A549 (cell line): ENCODE measurements around the gene TBC1D8. TPM values are rescaled to one million over a fixed set of nuclear protein-coding genes. Genes with fewer than 3 reads are reported as not detected.

Experiments used
- ATAC-seq, 2 experiments: fragments of 200-7000 bp in 1 of 2; fragments of >200 bp in 1 of 2; cut with Nextera tagmentation in 1 of 2; cut with Tn5 transposase in 1 of 2; 3 replicates each; pipeline versions ENCODE4 v1.8.0 to v1.9.1; 2018 to 2020; ENCODE audit warnings: mild to moderate bottlenecking in 1 of 2, moderate library complexity in 1 of 2
- CTCF ChIA-PET: fragments of 300-600 bp; sonication (Branson Sonifier 250); formaldehyde crosslinking; extraction: SDS; loops from one replicate; lab custom pipeline; 2021; ENCODE audit warnings: antibody characterized with exemption, inconsistent platforms; lab: Yijun Ruan, JAX
- POLR2A ChIA-PET: fragments of 350-600 bp; formaldehyde crosslinking; extraction: SDS; loops from one replicate; lab custom pipeline; 2021; ENCODE audit warnings: antibody characterized with exemption, inconsistent platforms; lab: Yijun Ruan, JAX
- DNase-seq, 2 experiments: peaks; one replicate each; pipeline versions ENCODE4 v3.0.0 to v3.0.0-alpha.2; 2011 to 2016; ENCODE audit warnings: low read depth in 1 of 2, low spot score in 1 of 2
- FAIRE-seq: peaks from 2 replicates; lab custom pipeline; 2011; peaks lifted over from hg19 to GRCh38; lab: Jason Lieb, UNC
- H3K27ac ChIP-seq, 2 experiments: fragments of >200 bp; sonication (Bioruptor Twin); formaldehyde crosslinking; 3 replicates each; pipeline ENCODE4 v1.5.1; 2016 to 2017
- H3K4me1 ChIP-seq: fragments of >200 bp; sonication (Bioruptor Twin); formaldehyde crosslinking; 3 replicates; pipeline ENCODE4 v1.6.1; 2016
- H3K4me2 ChIP-seq: fragments of >200 bp; sonication (Bioruptor Twin); formaldehyde crosslinking; 3 replicates; pipeline ENCODE4 v1.6.1; 2016
- H3K4me3 ChIP-seq: fragments of >200 bp; sonication (Bioruptor Twin); formaldehyde crosslinking; 3 replicates; pipeline ENCODE4 v1.5.1; 2016
- H3K9me3 ChIP-seq: fragments of >200 bp; sonication (Bioruptor Twin); formaldehyde crosslinking; 3 replicates; pipeline ENCODE4 v1.6.1; 2016
- BHLHE40 ChIP-seq: IDR thresholded peaks from 2 replicates; pipeline ENCODE4 v1.6.1; 2012; ENCODE audit warnings: low read depth, low read length, inconsistent platforms
- CBX2 ChIP-seq: fragments of 200-600 bp; sonication (generic); IDR thresholded peaks from 2 replicates; pipeline ENCODE4 v1.6.1; 2016; ENCODE audit warnings: low read depth, mild to moderate bottlenecking, borderline replicate concordance
- CBX8 ChIP-seq: fragments of 200-600 bp; sonication (generic); IDR thresholded peaks from 2 replicates; pipeline ENCODE4 v1.6.1; 2016
- CHD4 ChIP-seq: fragments of 200-600 bp; sonication (generic); IDR thresholded peaks from 2 replicates; pipeline ENCODE4 v1.6.1; 2016; ENCODE audit warnings: antibody characterized with exemption, mild to moderate bottlenecking, borderline replicate concordance
- ESRRA ChIP-seq: fragments of 150-350 bp; IDR thresholded peaks from 2 replicates; pipeline ENCODE4 v1.6.1; 2014; ENCODE audit warnings: mild to moderate bottlenecking, low read length, borderline replicate concordance
- FOSB ChIP-seq: fragments of 250-450 bp; sonication (Bioruptor Pico); IDR thresholded peaks from 2 replicates; pipeline ENCODE4 v1.5.0; 2020; ENCODE audit warnings: mild to moderate bottlenecking, moderate library complexity
- FOSL2 ChIP-seq, 2 experiments: fragments of 450-650 bp in 1 of 2; fragments of >200 bp in 1 of 2; sonication (Bioruptor Twin) in 1 of 2; formaldehyde crosslinking; IDR thresholded peaks; 2 replicates each; pipeline versions ENCODE4 v1.5.0 to v1.6.1; 2016 to 2020; ENCODE audit warnings: mild to moderate bottlenecking in 1 of 2, moderate library complexity in 1 of 2
- GATA3 ChIP-seq: IDR thresholded peaks from 2 replicates; pipeline ENCODE4 v1.6.1; 2012; ENCODE audit warnings: borderline replicate concordance
- HMGXB4 ChIP-seq: fragments of 250-450 bp; sonication (Bioruptor Pico); IDR thresholded peaks from 2 replicates; pipeline ENCODE4 v1.5.0; 2021; ENCODE audit warnings: mild to moderate bottlenecking, moderate library complexity, borderline replicate concordance
- JUNB ChIP-seq: fragments of >200 bp; sonication (Bioruptor Twin); formaldehyde crosslinking; IDR thresholded peaks from 2 replicates; pipeline ENCODE4 v1.6.1; 2016
- KDM1A ChIP-seq: fragments of 200-600 bp; sonication (generic); IDR thresholded peaks from 2 replicates; pipeline ENCODE4 v1.6.1; 2016; ENCODE audit warnings: low read depth, mild to moderate bottlenecking
- MAFK ChIP-seq: fragments of 450-650 bp; IDR thresholded peaks from 2 replicates; pipeline ENCODE4 v1.6.1; 2014; ENCODE audit not compliant: partially characterized antibody
- MAX ChIP-seq: IDR thresholded peaks from 2 replicates; pipeline ENCODE4 v1.6.1; 2012
- MAZ ChIP-seq: fragments of 150-350 bp; IDR thresholded peaks from 2 replicates; pipeline ENCODE4 v1.6.1; 2014; ENCODE audit warnings: antibody characterized with exemption, low read depth, low read length, borderline replicate concordance
- NFE2L2 ChIP-seq: fragments of 150-350 bp; conservative IDR thresholded peaks from 2 replicates; pipeline ENCODE4 v1.6.1; 2014; ENCODE audit warnings: low read length
- NPAS2 ChIP-seq: fragments of 250-450 bp; sonication (Bioruptor Pico); IDR thresholded peaks from 2 replicates; pipeline ENCODE4 v1.8.0; 2022; ENCODE audit warnings: mild to moderate bottlenecking, moderate library complexity, borderline replicate concordance
- PHF8 ChIP-seq: fragments of 200-600 bp; sonication (generic); IDR thresholded peaks from 2 replicates; pipeline ENCODE4 v1.6.1; 2016; ENCODE audit warnings: low read depth, mild to moderate bottlenecking, antibody characterized with exemption, moderate library complexity, borderline replicate concordance
- POLR2A ChIP-seq: IDR thresholded peaks from 2 replicates; pipeline ENCODE4 v1.6.1; 2012; ENCODE audit warnings: mild to moderate bottlenecking, low read length
- RAD21 ChIP-seq, 2 experiments: fragments of >200 bp in 1 of 2; sonication (Bioruptor Twin) in 1 of 2; formaldehyde crosslinking in 1 of 2; IDR thresholded peaks in 1 of 2; conservative IDR thresholded peaks in 1 of 2; 2 replicates in 1 of 2; 3 replicates in 1 of 2; pipeline ENCODE4 v1.6.1; 2012 to 2018; ENCODE audit warnings: inconsistent platforms in 1 of 2
- RARB ChIP-seq: fragments of 250-450 bp; sonication (Bioruptor Pico); IDR thresholded peaks from 2 replicates; pipeline ENCODE4 v1.8.0; 2021; ENCODE audit warnings: mild to moderate bottlenecking, moderate library complexity
- RCOR1 ChIP-seq: fragments of 150-350 bp; IDR thresholded peaks from 2 replicates; pipeline ENCODE4 v1.6.1; 2014; ENCODE audit warnings: antibody characterized with exemption, low read length, low read depth
- SMC3 ChIP-seq: fragments of >200 bp; sonication (Bioruptor Twin); formaldehyde crosslinking; IDR thresholded peaks from 3 replicates; pipeline ENCODE4 v1.6.1; 2018; ENCODE audit warnings: inconsistent platforms
- ZC3H11A ChIP-seq: fragments of 450-650 bp; IDR thresholded peaks from 2 replicates; pipeline ENCODE4 v1.6.1; 2014; ENCODE audit warnings: antibody characterized with exemption, mild to moderate bottlenecking
- ZFP36 ChIP-seq: fragments of 450-650 bp; IDR thresholded peaks from 2 replicates; pipeline ENCODE4 v1.6.1; 2014; ENCODE audit warnings: borderline replicate concordance; ENCODE audit not compliant: partially characterized antibody
- WGBS: methylation state at CpG from one replicate; pipeline ENCODE4 v1.1.6; 2017; ENCODE audit errors: missing lambda C conversion rate; 5-methylcytosine and 5-hydroxymethylcytosine counted together
- polyA plus RNA-seq, 4 experiments: library from polyadenylated mRNA; depleted of rRNA in 3 of 4; stranded (reverse); fragments of >200 nt; fragmentation: RNase III in 1 of 4; extraction: RNeasy Plus Mini Kit Qiagen cat#74134 plus additional on column Dnase treatment in 1 of 4; gene quantifications; 2 replicates in 3 of 4; 3 replicates in 1 of 4; pipeline ENCODE4 v1.2.3, GENCODE V29; 2011 to 2017
- TF ChIP-seq, protein P1 (sequence below): fragments of >200 bp; sonication (Bioruptor Twin); formaldehyde crosslinking; IDR thresholded peaks from 3 replicates; pipeline ENCODE4 v1.5.1; 2016

Gene TBC1D8
- polyA plus RNA-seq, 2 of the 4 experiments (the other 2 are of a cell fraction): 35.3 to 107 TPM

- peaks cover 9% of the 10 kb centered on the region; the same call in 2 of the 3 replicates for H3K4me1 ChIP-seq
- H3K4me3 ChIP-seq: no peak overlapping the region
- TF ChIP-seq KDM1A: no peak
- TF ChIP-seq SMC3: peak; percentile 84
- peak; percentile 24; the same call in 1 of the 2 replicates for TF ChIP-seq MAX
- TF ChIP-seq FOSB: no peak
- peak; percentile 87 to 92 for TF ChIP-seq RAD21 (conservative IDR thresholded peaks at IDR 0.05 in 1 of 2, IDR thresholded peaks at IDR 0.05 in 1 of 2)
- TF ChIP-seq, protein P1, sequence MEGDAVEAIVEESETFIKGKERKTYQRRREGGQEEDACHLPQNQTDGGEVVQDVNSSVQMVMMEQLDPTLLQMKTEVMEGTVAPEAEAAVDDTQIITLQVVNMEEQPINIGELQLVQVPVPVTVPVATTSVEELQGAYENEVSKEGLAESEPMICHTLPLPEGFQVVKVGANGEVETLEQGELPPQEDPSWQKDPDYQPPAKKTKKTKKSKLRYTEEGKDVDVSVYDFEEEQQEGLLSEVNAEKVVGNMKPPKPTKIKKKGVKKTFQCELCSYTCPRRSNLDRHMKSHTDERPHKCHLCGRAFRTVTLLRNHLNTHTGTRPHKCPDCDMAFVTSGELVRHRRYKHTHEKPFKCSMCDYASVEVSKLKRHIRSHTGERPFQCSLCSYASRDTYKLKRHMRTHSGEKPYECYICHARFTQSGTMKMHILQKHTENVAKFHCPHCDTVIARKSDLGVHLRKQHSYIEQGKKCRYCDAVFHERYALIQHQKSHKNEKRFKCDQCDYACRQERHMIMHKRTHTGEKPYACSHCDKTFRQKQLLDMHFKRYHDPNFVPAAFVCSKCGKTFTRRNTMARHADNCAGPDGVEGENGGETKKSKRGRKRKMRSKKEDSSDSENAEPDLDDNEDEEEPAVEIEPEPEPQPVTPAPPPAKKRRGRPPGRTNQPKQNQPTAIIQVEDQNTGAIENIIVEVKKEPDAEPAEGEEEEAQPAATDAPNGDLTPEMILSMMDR: peak; percentile 88
- TF ChIP-seq CBX2: no peak
- no peak for FAIRE-seq
- peak in 1 of 2 experiments; percentile 52 for DNase-seq
- CTCF ChIA-PET: interaction anchor here (0.5 to 9.1 kb wide), 40 partner anchors 8 to 432 kb away, joined by 3 to 136 read pairs (median 4); partner anchors contain the start of genes CNOT11, RPL31 and TBC1D8
- WGBS: 25% methylated on average over 5 of the region's 5 CpGs
- no peaks in the 10 kb centered on the region for H3K9me3 ChIP-seq
- POLR2A ChIA-PET: interaction anchor here (0.7 to 1.3 kb wide), 4 partner anchors 138 to 395 kb away, joined by 3 to 15 read pairs (median 4); partner anchors contain the start of gene TBC1D8
- peak overlapping the region; percentile 5 to 46; a peak in 1 of 6 replicates for H3K27ac ChIP-seq
- no peak overlapping the region for H3K4me2 ChIP-seq
- ATAC-seq: peak in 1 of 2 experiments; percentile 31; a peak in 1 of 6 replicates
Observed at GRCh38 chr2:101012706-101013181, 138.4 kb downstream of the TBC1D8 start.

- FAIRE-seq: no peak
- Histone ChIP-seq H3K9me3 (no peaks in the 10 kb centered on the region), H3K4me2 (no peak overlapping the region), H3K4me1 (peaks cover 15% of the 10 kb centered on the region; the same call in 2 of the 3 replicates), H3K4me3 (no peak overlapping the region), H3K27ac (0 out of 6 replicates have a peak overlapping the region, but pooled peaks of 1 of the 2 experiments have one; percentile 11)
- CTCF ChIA-PET: interaction anchor here (0.5 to 9.1 kb wide), 37 partner anchors 7 to 432 kb away, joined by 3 to 136 read pairs (median 4); partner anchors contain the start of genes CNOT11, RPL31 and TBC1D8
- WGBS: 61% methylated on average over 8 of the region's 8 CpGs
- POLR2A ChIA-PET: interaction anchor here (0.7 to 1.3 kb wide), 4 partner anchors 139 to 394 kb away, joined by 3 to 15 read pairs (median 4); partner anchors contain the start of gene TBC1D8
- no peak for ATAC-seq
- no peak for TF ChIP-seq MAZ
- TF ChIP-seq CHD4: no peak
- no peak for TF ChIP-seq ZFP36
- TF ChIP-seq MAFK: peak; percentile 92
- TF ChIP-seq NFE2L2: no peak
- TF ChIP-seq ESRRA: no peak
- no peak for DNase-seq
Observed at GRCh38 chr2:101012054-101012705, 139.0 kb downstream of the TBC1D8 start.

DNA sequence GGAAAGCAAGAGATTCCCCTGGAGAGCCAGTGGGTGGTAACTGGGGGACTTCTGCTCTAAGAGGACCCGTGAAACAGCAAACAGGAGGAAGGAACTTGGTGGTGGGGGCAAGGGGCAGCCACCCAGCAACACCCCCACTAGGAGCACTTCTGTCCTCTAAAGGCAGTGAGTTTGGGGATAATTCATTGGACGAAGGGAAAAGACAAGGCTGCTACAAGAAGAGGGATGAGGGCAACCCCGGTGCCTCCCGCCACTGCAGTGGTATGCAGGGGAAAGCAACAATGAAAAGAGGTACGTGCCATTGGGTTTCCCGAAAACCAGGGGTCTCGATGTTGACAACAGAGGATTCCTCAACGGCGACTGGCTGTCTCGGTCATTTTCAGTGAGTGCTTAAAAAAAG lies 140.0 kb downstream of the TBC1D8 start:
- H3K4me3 ChIP-seq: no peak overlapping the region
- POLR2A ChIA-PET: no interaction called here
- no peak for FAIRE-seq
- no peaks in the 10 kb centered on the region for H3K9me3 ChIP-seq
- peak overlapping the region in 1 of 2 experiments; percentile 34; a peak in 1 of 6 replicates for H3K27ac ChIP-seq
- TF ChIP-seq HMGXB4 (CRISPR knock-in tag): no peak
- no peak for TF ChIP-seq RCOR1
- TF ChIP-seq NPAS2 (CRISPR knock-in tag): no peak
- TF ChIP-seq ZC3H11A: no peak
- no peak for TF ChIP-seq CBX8
- TF ChIP-seq SMC3: no peak
- no peak for TF ChIP-seq ZFP36
- TF ChIP-seq FOSL2 (IDR thresholded peaks at IDR 0.05): no peak
- no peak for TF ChIP-seq FOSL2 (CRISPR knock-in tag; IDR thresholded peaks at IDR 0.05)
- no peak for TF ChIP-seq ESRRA
- no peak for TF ChIP-seq PHF8
- no peak for TF ChIP-seq CBX2
- no peak for TF ChIP-seq GATA3
- no peak for TF ChIP-seq RARB
- TF ChIP-seq JUNB: no peak
- TF ChIP-seq POLR2A: no peak
- no peak for TF ChIP-seq BHLHE40
- TF ChIP-seq, all 56 proteins: peak for 0
- WGBS: 72% methylated on average over 10 of the region's 10 CpGs
- ATAC-seq (no peak), DNase-seq (no peak)
- Histone ChIP-seq H3K4me2 (no peak overlapping the region), H3K4me1 (peaks cover 25% of the 10 kb centered on the region; the same call in 2 of the 3 replicates)
- CTCF ChIA-PET: interaction anchor here (1.2 to 9.1 kb wide), 4 partner anchors 15 to 416 kb away, joined by 4 to 136 read pairs (median 41); partner anchors contain the start of gene TBC1D8
